Liver (tissue), 9 donors: ENCODE data around the gene ABCC10. TPM values are rescaled to one million over a fixed set of nuclear protein-coding genes. Genes with fewer than 3 reads are reported as not detected.

Experiments
- DNase-seq: peaks from one replicate; pipeline ENCODE4 v3.0.0-alpha.2; 2017; ENCODE audit warnings: low spot score
- H3K27ac ChIP-seq, 2 donors: one replicate each; pipeline ENCODE4 v1.7.0; 2013; ENCODE audit warnings: inconsistent platforms in 2 of 2, low read length in 2 of 2, control low read depth in 1 of 2, low read depth in 1 of 2, mild to moderate bottlenecking in 1 of 2
- H3K27me3 ChIP-seq, 4 donors: one replicate each; pipeline versions ENCODE4 v1.6.1 to v1.7.0; 2013; ENCODE audit warnings: low read length in 3 of 4, inconsistent platforms in 1 of 4, mild to moderate bottlenecking in 1 of 4, moderate library complexity in 1 of 4; ENCODE audit not compliant: control insufficient read depth in 4 of 4, insufficient read depth in 4 of 4
- H3K36me3 ChIP-seq, 4 donors: one replicate each; pipeline versions ENCODE4 v1.6.1 to v1.7.0; 2013; ENCODE audit warnings: low read length in 3 of 4, mild to moderate bottlenecking in 3 of 4, low read depth in 1 of 4, moderate library complexity in 1 of 4; ENCODE audit not compliant: control insufficient read depth in 4 of 4, insufficient read depth in 3 of 4
- H3K4me1 ChIP-seq, 4 donors: one replicate each; pipeline versions ENCODE4 v1.6.1 to v1.7.0; 2013; ENCODE audit warnings: low read length in 3 of 4, mild to moderate bottlenecking in 3 of 4, moderate library complexity in 1 of 4; ENCODE audit not compliant: control insufficient read depth in 4 of 4, insufficient read depth in 4 of 4
- H3K4me3 ChIP-seq, 3 donors: one replicate each; pipeline versions ENCODE4 v1.6.1 to v1.7.0; 2013; ENCODE audit warnings: low read length in 3 of 3, control low read depth in 1 of 3, low read depth in 1 of 3, mild to moderate bottlenecking in 1 of 3
- H3K9ac ChIP-seq, 2 donors: one replicate each; pipeline ENCODE4 v1.7.0; 2013; ENCODE audit warnings: low read length in 2 of 2, mild to moderate bottlenecking in 2 of 2, moderate library complexity in 2 of 2, control low read depth in 1 of 2, low read depth in 1 of 2
- H3K9me3 ChIP-seq, 4 donors: one replicate each; pipeline versions ENCODE4 v1.6.1 to v1.7.0; 2013; ENCODE audit warnings: low read length in 3 of 4; ENCODE audit not compliant: control insufficient read depth in 4 of 4
- ATF3 ChIP-seq: IDR thresholded peaks from 2 replicates; pipeline ENCODE4 v1.6.1; 2016; ENCODE audit warnings: antibody characterized with exemption
- EGR1 ChIP-seq, 2 donors: IDR thresholded peaks; 2 replicates each; pipeline ENCODE4 v1.6.1; 2016 to 2018; ENCODE audit warnings: antibody characterized with exemption in 2 of 2, low read depth in 2 of 2
- FOXA1 ChIP-seq: IDR thresholded peaks from 2 replicates; pipeline ENCODE4 v1.6.1; 2016; ENCODE audit warnings: antibody characterized with exemption
- FOXA2 ChIP-seq: IDR thresholded peaks from 2 replicates; pipeline ENCODE4 v1.6.1; 2016; ENCODE audit warnings: antibody characterized with exemption
- GABPA ChIP-seq, 2 donors: IDR thresholded peaks in 1 of 2; conservative IDR thresholded peaks in 1 of 2; 2 replicates each; pipeline ENCODE4 v1.6.1; 2016; ENCODE audit warnings: antibody characterized with exemption in 2 of 2, mild to moderate bottlenecking in 1 of 2, moderate library complexity in 1 of 2
- HNF4A ChIP-seq, 2 donors: conservative IDR thresholded peaks; 2 replicates each; pipeline ENCODE4 v1.6.1; 2016; ENCODE audit warnings: antibody characterized with exemption in 2 of 2, mild to moderate bottlenecking in 2 of 2
- HNF4G ChIP-seq: IDR thresholded peaks from 2 replicates; pipeline ENCODE4 v1.6.1; 2016; ENCODE audit warnings: antibody characterized with exemption
- JUND ChIP-seq, 2 donors: IDR thresholded peaks; 2 replicates each; pipeline ENCODE4 v1.6.1; 2016; ENCODE audit warnings: antibody characterized with exemption in 2 of 2
- MAX ChIP-seq: IDR thresholded peaks from 2 replicates; pipeline ENCODE4 v1.6.1; 2016; ENCODE audit warnings: antibody characterized with exemption
- NR2F2 ChIP-seq: IDR thresholded peaks from 2 replicates; pipeline ENCODE4 v1.6.1; 2016; ENCODE audit warnings: antibody characterized with exemption
- RAD21 ChIP-seq, 2 donors: IDR thresholded peaks; 2 replicates each; pipeline ENCODE4 v1.6.1; 2016; ENCODE audit warnings: antibody characterized with exemption in 2 of 2, mild to moderate bottlenecking in 2 of 2
- REST ChIP-seq: IDR thresholded peaks from 2 replicates; pipeline ENCODE4 v1.6.1; 2016; ENCODE audit warnings: antibody characterized with exemption, mild to moderate bottlenecking
- RXRA ChIP-seq, 2 donors: IDR thresholded peaks; 2 replicates each; pipeline ENCODE4 v1.6.1; 2017 to 2018; ENCODE audit warnings: antibody characterized with exemption in 2 of 2, mild to moderate bottlenecking in 1 of 2
- SP1 ChIP-seq: IDR thresholded peaks from 2 replicates; pipeline ENCODE4 v1.6.1; 2018; ENCODE audit warnings: antibody characterized with exemption, mild to moderate bottlenecking
- TAF1 ChIP-seq: conservative IDR thresholded peaks from 2 replicates; pipeline ENCODE4 v1.6.1; 2016; ENCODE audit warnings: antibody characterized with exemption, mild to moderate bottlenecking
- YY1 ChIP-seq: IDR thresholded peaks from 2 replicates; pipeline ENCODE4 v1.6.1; 2016; ENCODE audit warnings: antibody characterized with exemption, mild to moderate bottlenecking
- WGBS: extraction: QIAGEN DNeasy Blood & Tissue Kit; methylation state at CpG from one replicate; pipeline ENCODE4 v1.1.7; 2013; 5-methylcytosine and 5-hydroxymethylcytosine counted together
- polyA plus RNA-seq, 2 donors: library from polyadenylated mRNA; stranded (reverse) in 1 of 2; unstranded in 1 of 2; fragments of 200-250 nt in 1 of 2; fragments of >200 nt in 1 of 2; fragmentation: Nextera tagmentation in 1 of 2; extraction: Ambion mirVana in 1 of 2; gene quantifications; one replicate each; pipeline versions ENCODE4 v1.2.1 to v1.2.3, GENCODE V29; 2013 to 2015
- total RNA-seq, 2 donors: library from RNA; depleted of rRNA; stranded (reverse); fragments of >200 nt; gene quantifications; one replicate each; pipeline ENCODE4 v1.2.3, GENCODE V29; 2014
- TF ChIP-seq, protein P1 (sequence below): IDR thresholded peaks from 2 replicates; pipeline ENCODE4 v1.6.1; 2016; ENCODE audit warnings: antibody characterized with exemption
- TF ChIP-seq, protein P2 (sequence below): fragments of 150-350 bp; IDR thresholded peaks from 2 replicates; pipeline ENCODE4 v1.5.1; 2017; ENCODE audit warnings: improper control_type of control experiment, low read depth, low read length; ENCODE audit not compliant: missing input control
- donor health status: healthy.
- donor health status: healthy.
- donor health status: healthy.
- donor health status: healthy.
- donor health status: healthy.

ABCC10 gene
- total and polyA plus RNA-seq, 4 donors, result 3.9 to 10.6 (median 5.1) TPM

GRCh38 chr6:43435682-43436437, 8.5 kb downstream of the ABCC10 start:
- no peak overlapping the region for H3K27ac ChIP-seq
- no peak for TF ChIP-seq YY1
- TF ChIP-seq EGR1 (IDR thresholded peaks at IDR 0.05; ENCODE audit: low read depth in 2 of 2), result no peak
- no peak for TF ChIP-seq TAF1
- TF ChIP-seq, protein P1, sequence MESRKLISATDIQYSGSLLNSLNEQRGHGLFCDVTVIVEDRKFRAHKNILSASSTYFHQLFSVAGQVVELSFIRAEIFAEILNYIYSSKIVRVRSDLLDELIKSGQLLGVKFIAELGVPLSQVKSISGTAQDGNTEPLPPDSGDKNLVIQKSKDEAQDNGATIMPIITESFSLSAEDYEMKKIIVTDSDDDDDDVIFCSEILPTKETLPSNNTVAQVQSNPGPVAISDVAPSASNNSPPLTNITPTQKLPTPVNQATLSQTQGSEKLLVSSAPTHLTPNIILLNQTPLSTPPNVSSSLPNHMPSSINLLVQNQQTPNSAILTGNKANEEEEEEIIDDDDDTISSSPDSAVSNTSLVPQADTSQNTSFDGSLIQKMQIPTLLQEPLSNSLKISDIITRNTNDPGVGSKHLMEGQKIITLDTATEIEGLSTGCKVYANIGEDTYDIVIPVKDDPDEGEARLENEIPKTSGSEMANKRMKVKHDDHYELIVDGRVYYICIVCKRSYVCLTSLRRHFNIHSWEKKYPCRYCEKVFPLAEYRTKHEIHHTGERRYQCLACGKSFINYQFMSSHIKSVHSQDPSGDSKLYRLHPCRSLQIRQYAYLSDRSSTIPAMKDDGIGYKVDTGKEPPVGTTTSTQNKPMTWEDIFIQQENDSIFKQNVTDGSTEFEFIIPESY, result no peak
- no peak for TF ChIP-seq GABPA (IDR thresholded peaks at IDR 0.05 in 1 of 2, conservative IDR thresholded peaks at IDR 0.05 in 1 of 2)
- TF ChIP-seq HNF4G, result no peak
- no peak for TF ChIP-seq FOXA2
- TF ChIP-seq RXRA (IDR thresholded peaks at IDR 0.05), result no peak
- TF ChIP-seq, protein P2, sequence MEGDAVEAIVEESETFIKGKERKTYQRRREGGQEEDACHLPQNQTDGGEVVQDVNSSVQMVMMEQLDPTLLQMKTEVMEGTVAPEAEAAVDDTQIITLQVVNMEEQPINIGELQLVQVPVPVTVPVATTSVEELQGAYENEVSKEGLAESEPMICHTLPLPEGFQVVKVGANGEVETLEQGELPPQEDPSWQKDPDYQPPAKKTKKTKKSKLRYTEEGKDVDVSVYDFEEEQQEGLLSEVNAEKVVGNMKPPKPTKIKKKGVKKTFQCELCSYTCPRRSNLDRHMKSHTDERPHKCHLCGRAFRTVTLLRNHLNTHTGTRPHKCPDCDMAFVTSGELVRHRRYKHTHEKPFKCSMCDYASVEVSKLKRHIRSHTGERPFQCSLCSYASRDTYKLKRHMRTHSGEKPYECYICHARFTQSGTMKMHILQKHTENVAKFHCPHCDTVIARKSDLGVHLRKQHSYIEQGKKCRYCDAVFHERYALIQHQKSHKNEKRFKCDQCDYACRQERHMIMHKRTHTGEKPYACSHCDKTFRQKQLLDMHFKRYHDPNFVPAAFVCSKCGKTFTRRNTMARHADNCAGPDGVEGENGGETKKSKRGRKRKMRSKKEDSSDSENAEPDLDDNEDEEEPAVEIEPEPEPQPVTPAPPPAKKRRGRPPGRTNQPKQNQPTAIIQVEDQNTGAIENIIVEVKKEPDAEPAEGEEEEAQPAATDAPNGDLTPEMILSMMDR, result no peak
- TF ChIP-seq REST, result no peak
- TF ChIP-seq HNF4A (conservative IDR thresholded peaks at IDR 0.05), result no peak
- no peak for TF ChIP-seq SP1
- no peak for TF ChIP-seq FOXA1
- no peak for TF ChIP-seq RAD21 (IDR thresholded peaks at IDR 0.05)
- TF ChIP-seq NR2F2, result no peak
- no peak for TF ChIP-seq ATF3
- no peak for TF ChIP-seq JUND (IDR thresholded peaks at IDR 0.05)
- TF ChIP-seq MAX, result no peak
- no peak overlapping the region for H3K9ac ChIP-seq
- H3K9me3 ChIP-seq, result no peaks in the 10 kb centered on the region
- no peaks in the 10 kb centered on the region for H3K27me3 ChIP-seq
- peaks cover 0 to 22% (median 3%) of the 10 kb centered on the region in 4 donors for H3K36me3 ChIP-seq
- 76% methylated on average over 9 of the region's 9 CpGs for WGBS
- no peak overlapping the region for H3K4me3 ChIP-seq
- DNase-seq, result no peak
- peaks cover 0 to 8% (median 0%) of the 10 kb centered on the region in 4 donors for H3K4me1 ChIP-seq
